Caco-2 (cell line): ENCODE results near the gene IL21R. TPM values are rescaled to one million over a fixed set of nuclear protein-coding genes. Genes with fewer than 3 reads are reported as not detected.
A peak's percentile ranks its signal among the peaks of the same experiment; 100 is the strongest.

Source experiments
- BruUV-seq: library from RNA; stranded (reverse); fragments of 400-500 nt; replicated peaks from 2 replicates; lab custom pipeline; 2021; lab: Mats Ljungman, UMichigan
- CTCF ChIA-PET: fragments of 300-600 bp; sonication (Branson Sonifier 250); formaldehyde crosslinking; loops from one replicate; lab custom pipeline; 2022; ENCODE audit warnings: antibody characterized with exemption; lab: Charles Lee
- POLR2A ChIA-PET: fragments of 300-600 bp; sonication (Branson Sonifier 250); formaldehyde crosslinking; loops from one replicate; lab custom pipeline; 2022; ENCODE audit warnings: antibody characterized with exemption; lab: Charles Lee
- DNase-seq, 2 experiments: peaks; one replicate each; pipeline versions ENCODE4 v3.0.0 to v3.0.0-alpha.2; 2020 to 2022
- H3K27me3 ChIP-seq: replicated peaks from 2 replicates; pipeline ENCODE4 v1.6.0; 2011; ENCODE audit warnings: low read length; ENCODE audit not compliant: control insufficient read depth, insufficient read depth
- H3K36me3 ChIP-seq: 2 replicates; pipeline ENCODE4 v1.5.1; 2011; ENCODE audit warnings: low read length; ENCODE audit not compliant: control insufficient read depth, insufficient read depth
- H3K4me1 ChIP-seq: fragments of 250-450 bp; sonication (Bioruptor Pico); 2 replicates; pipeline ENCODE4 v1.5.1; 2020; ENCODE audit warnings: mild to moderate bottlenecking
- H3K4me3 ChIP-seq: 2 replicates; pipeline ENCODE4 v1.5.1; 2011; ENCODE audit warnings: low read depth, mild to moderate bottlenecking, control low read depth, low read length
- H3K9me3 ChIP-seq: fragments of 250-450 bp; sonication (Bioruptor Pico); 2 replicates; pipeline ENCODE4 v1.5.1; 2020; ENCODE audit warnings: mild to moderate bottlenecking, moderate library complexity
- H3K27ac Mint-ChIP-seq: one replicate; pipeline ENCODE4 v1.8.0; 2022; ENCODE audit warnings: mixed read lengths; ENCODE audit not compliant: unreplicated experiment
- H3K27me3 Mint-ChIP-seq: one replicate; pipeline ENCODE4 v1.8.0; 2022; ENCODE audit warnings: mixed read lengths; ENCODE audit not compliant: insufficient read depth, unreplicated experiment
- H3K36me3 Mint-ChIP-seq: one replicate; pipeline ENCODE4 v1.8.0; 2022; ENCODE audit warnings: mild to moderate bottlenecking, mixed read lengths; ENCODE audit not compliant: insufficient read depth, unreplicated experiment
- H3K4me1 Mint-ChIP-seq: one replicate; pipeline ENCODE4 v1.8.0; 2022; ENCODE audit warnings: low read depth, mixed read lengths; ENCODE audit not compliant: unreplicated experiment
- H3K4me3 Mint-ChIP-seq: one replicate; pipeline ENCODE4 v1.8.0; 2022; ENCODE audit warnings: mild to moderate bottlenecking, moderate library complexity, mixed read lengths; ENCODE audit not compliant: unreplicated experiment
- H3K9me3 Mint-ChIP-seq: one replicate; pipeline ENCODE4 v1.8.0; 2022; ENCODE audit warnings: mixed read lengths; ENCODE audit not compliant: unreplicated experiment
- intact Hi-C: fragments of 100-400 bp; cut with micrococcal nuclease; formaldehyde crosslinking; loops from one replicate; pipeline ENCODE4 v1.10.0; 2022; ENCODE audit not compliant: unreplicated experiment
- total RNA-seq: library from RNA; stranded (reverse); gene quantifications from 2 replicates; pipeline ENCODE4 v1.2.3, GENCODE V29; 2022
- TF ChIP-seq, protein P1 (sequence below), 2 experiments: fragments of 200-600 bp in 1 of 2; IDR thresholded peaks; 1 replicate in 1 of 2; 2 replicates in 1 of 2; pipeline versions ENCODE4 v1.5.1 to v1.8.0; 2011 to 2022; ENCODE audit warnings: antibody characterized with exemption in 1 of 2, control low read depth in 1 of 2, inconsistent platforms in 1 of 2, low read depth in 1 of 2, low read length in 1 of 2, mild to moderate bottlenecking in 1 of 2, moderate library complexity in 1 of 2; ENCODE audit not compliant: insufficient read depth in 1 of 2, severe bottlenecking in 1 of 2, unreplicated experiment in 1 of 2

IL21R gene
- total RNA-seq, 1 experiment from 2014 or later = 0.07 TPM

DNA sequence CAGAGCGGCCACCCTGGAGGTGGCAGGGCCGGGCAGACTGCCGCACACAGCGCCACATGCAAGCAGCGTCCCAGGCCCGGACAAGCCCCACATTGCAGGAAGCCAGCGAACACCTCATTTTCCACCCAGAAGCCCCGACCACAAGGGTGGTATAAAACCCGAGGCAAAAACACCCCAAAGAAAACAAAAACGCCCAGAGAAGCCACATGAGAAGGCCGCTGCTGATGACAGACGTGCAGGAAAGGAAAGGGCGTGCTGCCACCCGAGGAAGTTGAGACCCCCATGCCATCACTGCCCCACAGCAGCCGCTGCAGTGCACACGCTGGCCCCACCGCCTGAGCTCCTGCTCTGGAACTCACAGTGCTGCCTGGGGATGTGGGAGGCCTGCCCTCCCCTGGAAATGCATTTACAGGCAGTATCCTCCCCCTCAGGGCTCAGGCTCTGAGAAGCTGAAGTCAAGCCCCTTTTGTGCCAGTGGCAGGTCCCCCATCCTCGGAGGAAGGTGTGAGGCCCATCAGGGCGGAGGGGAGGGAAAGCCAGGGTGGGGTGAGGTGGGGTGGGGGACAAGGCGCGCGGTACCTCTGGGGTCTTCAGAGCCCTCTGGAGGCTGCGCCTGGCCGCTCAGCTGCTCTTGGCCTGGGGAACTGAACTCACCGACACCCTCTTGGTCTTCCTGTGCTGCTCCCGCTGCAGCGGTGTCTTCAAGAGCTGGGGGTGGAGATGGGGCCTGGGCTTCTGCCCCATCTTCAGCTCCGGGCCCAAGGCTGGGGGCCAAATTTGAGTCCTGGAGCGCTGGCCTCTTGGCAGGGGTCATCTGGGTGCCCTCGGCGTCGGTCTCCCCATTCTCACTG, 62.0 kb downstream of the IL21R start:
- no peak overlapping the region for H3K4me3 Mint-ChIP-seq
- ChIA-PET CTCF (no interaction called here), POLR2A (no interaction called here)
- peaks cover 3% of the 10 kb centered on the region for H3K36me3 ChIP-seq
- H3K27me3 Mint-ChIP-seq = no peaks in the 10 kb centered on the region
- DNase-seq = no peak
- no TSS peak for BruUV-seq
- no peak overlapping the region for H3K4me3 ChIP-seq
- TF ChIP-seq, protein P1, sequence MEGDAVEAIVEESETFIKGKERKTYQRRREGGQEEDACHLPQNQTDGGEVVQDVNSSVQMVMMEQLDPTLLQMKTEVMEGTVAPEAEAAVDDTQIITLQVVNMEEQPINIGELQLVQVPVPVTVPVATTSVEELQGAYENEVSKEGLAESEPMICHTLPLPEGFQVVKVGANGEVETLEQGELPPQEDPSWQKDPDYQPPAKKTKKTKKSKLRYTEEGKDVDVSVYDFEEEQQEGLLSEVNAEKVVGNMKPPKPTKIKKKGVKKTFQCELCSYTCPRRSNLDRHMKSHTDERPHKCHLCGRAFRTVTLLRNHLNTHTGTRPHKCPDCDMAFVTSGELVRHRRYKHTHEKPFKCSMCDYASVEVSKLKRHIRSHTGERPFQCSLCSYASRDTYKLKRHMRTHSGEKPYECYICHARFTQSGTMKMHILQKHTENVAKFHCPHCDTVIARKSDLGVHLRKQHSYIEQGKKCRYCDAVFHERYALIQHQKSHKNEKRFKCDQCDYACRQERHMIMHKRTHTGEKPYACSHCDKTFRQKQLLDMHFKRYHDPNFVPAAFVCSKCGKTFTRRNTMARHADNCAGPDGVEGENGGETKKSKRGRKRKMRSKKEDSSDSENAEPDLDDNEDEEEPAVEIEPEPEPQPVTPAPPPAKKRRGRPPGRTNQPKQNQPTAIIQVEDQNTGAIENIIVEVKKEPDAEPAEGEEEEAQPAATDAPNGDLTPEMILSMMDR (IDR thresholded peaks at IDR 0.05; ENCODE audit: insufficient read depth in 1 of 2, low read depth in 1 of 2, low read length in 1 of 2, severe bottlenecking in 1 of 2, unreplicated experiment in 1 of 2) = no peak
- no peaks in the 10 kb centered on the region for H3K9me3 ChIP-seq
- peaks cover 20% of the 10 kb centered on the region for H3K4me1 ChIP-seq
- no peaks in the 10 kb centered on the region for H3K9me3 Mint-ChIP-seq
- peaks cover 34% of the 10 kb centered on the region for H3K36me3 Mint-ChIP-seq
- intact Hi-C loops = loop anchor here (2.0 kb wide), 1 partner anchor 229 kb away; no protein-coding TSS in a partner anchor
- H3K27ac Mint-ChIP-seq = no peak overlapping the region
- no peaks in the 10 kb centered on the region for H3K4me1 Mint-ChIP-seq
- no peaks in the 10 kb centered on the region for H3K27me3 ChIP-seq

DNA sequence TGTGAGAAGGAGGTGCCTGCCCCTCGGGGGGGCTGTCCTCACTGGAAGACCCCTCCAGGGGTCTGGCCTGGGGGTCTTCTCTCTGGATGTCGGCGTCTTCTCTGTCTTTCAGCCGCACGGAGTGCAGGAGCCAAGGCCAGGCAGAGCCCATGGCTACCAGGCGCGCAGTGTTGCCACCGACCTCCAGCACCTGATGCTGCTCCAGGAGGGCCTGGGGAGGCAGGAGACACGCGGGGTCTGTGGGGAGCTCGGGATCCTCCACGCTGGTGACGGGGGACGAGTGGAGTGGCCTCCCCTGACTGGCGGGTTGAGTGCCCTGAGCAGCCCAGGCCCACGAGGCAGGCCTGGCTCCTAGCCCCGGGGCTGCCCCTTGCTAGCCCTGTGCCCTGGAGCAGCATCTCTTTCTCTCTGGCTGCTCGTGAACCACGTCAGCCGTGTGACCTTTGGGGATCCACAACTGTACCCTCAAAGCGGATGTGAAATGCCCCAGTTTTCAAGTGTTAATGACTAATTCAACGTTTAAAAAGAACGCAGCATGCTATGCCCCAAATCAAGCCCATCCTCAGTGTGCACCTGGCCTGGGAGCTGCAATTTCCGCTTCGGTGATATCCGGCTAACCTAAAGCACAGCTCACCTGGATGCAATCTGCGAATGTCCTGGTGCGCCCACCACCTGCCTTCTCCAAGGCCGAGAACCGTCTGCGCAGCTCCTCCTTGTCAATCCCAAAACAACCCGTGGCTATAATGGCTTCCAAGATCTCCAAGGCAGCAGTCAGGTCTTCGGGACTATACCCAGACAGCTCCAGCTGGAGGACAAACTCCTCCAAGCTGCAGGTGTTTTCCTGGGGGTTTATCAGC, 62.9 kb downstream of the IL21R start:
- Histone ChIP-seq H3K4me3 (no peak overlapping the region), H3K27me3 (no peaks in the 10 kb centered on the region), H3K4me1 (peaks cover 20% of the 10 kb centered on the region), H3K36me3 (peaks cover 3% of the 10 kb centered on the region), H3K9me3 (no peaks in the 10 kb centered on the region)
- no peaks in the 10 kb centered on the region for H3K27me3 Mint-ChIP-seq
- H3K9me3 Mint-ChIP-seq = no peaks in the 10 kb centered on the region
- no peak overlapping the region for H3K4me3 Mint-ChIP-seq
- ChIA-PET CTCF (interaction anchor here (0.6 kb wide), 1 partner anchor 355 kb away, joined by 5 read pairs; no protein-coding TSS in a partner anchor), POLR2A (interaction anchor here (0.6 kb wide), 1 partner anchor 85 kb away, joined by 3 read pairs; the partner anchor contains the start of genes GTF3C1 and KATNIP)
- H3K4me1 Mint-ChIP-seq = no peaks in the 10 kb centered on the region
- BruUV-seq = TSS peak; percentile 27
- TF ChIP-seq, protein P1 (IDR thresholded peaks at IDR 0.05; ENCODE audit: insufficient read depth in 1 of 2, low read depth in 1 of 2, low read length in 1 of 2, severe bottlenecking in 1 of 2, unreplicated experiment in 1 of 2) = no peak
- H3K36me3 Mint-ChIP-seq = peaks cover 43% of the 10 kb centered on the region
- no peak overlapping the region for H3K27ac Mint-ChIP-seq
- intact Hi-C loops = loop anchor here (2.0 kb wide), 1 partner anchor 230 kb away; no protein-coding TSS in a partner anchor
- no peak for DNase-seq

DNA sequence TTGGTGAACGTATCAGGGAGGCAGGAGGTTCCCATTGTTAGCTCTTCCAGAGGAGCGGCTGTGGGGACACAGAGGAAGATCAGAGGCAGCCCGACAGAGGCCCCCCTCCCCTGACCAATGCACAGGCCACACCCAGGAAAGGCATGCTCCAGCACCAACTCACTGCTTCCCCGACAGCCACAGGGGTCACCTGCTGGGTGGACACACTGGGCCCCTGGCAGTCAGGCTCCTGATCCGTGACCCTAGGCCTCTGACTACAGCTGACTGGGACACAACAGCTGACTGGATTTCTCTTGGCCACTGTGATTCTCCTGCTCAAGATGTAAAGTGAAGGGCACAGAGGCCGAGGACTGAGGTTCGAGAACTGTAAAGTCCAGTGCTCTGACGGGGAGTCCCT, 63.5 kb downstream of the IL21R start:
- Mint-ChIP-seq H3K9me3 (no peaks in the 10 kb centered on the region), H3K4me3 (no peak overlapping the region), H3K27me3 (no peaks in the 10 kb centered on the region), H3K4me1 (no peaks in the 10 kb centered on the region), H3K36me3 (peaks cover 49% of the 10 kb centered on the region), H3K27ac (no peak overlapping the region)
- Histone ChIP-seq H3K36me3 (peaks cover 3% of the 10 kb centered on the region), H3K4me3 (no peak overlapping the region), H3K9me3 (no peaks in the 10 kb centered on the region), H3K4me1 (peaks cover 20% of the 10 kb centered on the region), H3K27me3 (no peaks in the 10 kb centered on the region)
- TF ChIP-seq, protein P1 (IDR thresholded peaks at IDR 0.05; ENCODE audit: insufficient read depth in 1 of 2, low read depth in 1 of 2, low read length in 1 of 2, severe bottlenecking in 1 of 2, unreplicated experiment in 1 of 2) = no peak
- peak; percentile 61 to 81 for DNase-seq
- BruUV-seq = no TSS peak
- ChIA-PET POLR2A (interaction anchor here (0.6 kb wide), 1 partner anchor 84 kb away, joined by 3 read pairs; the partner anchor contains the start of genes GTF3C1 and KATNIP), CTCF (interaction anchor here (0.6 kb wide), 1 partner anchor 355 kb away, joined by 5 read pairs; no protein-coding TSS in a partner anchor)
- intact Hi-C loops = loop anchor here (2.0 kb wide), 1 partner anchor 231 kb away; no protein-coding TSS in a partner anchor
